ENCODE data around the gene LGALSL. TPM values are rescaled to one million over a fixed set of nuclear protein-coding genes. Genes with fewer than 3 reads are reported as not detected.

Gene LGALSL
- total RNA-seq, 1 experiment from 2014 or later = 7.4 TPM

- BruUV-seq (replicated peaks) = no TSS peak
- no peak for DNase-seq (ENCODE audit: low spot score)
- no peaks in the 10 kb centered on the region for H3K27me3 ChIP-seq (replicated peaks; ENCODE audit: insufficient read depth, low read depth, low read length, poor library complexity)
- no peak overlapping the region for H3K4me3 ChIP-seq (ENCODE audit: low read depth, low read length, poor library complexity, severe bottlenecking)
- no peak overlapping the region for H3K27ac ChIP-seq (ENCODE audit: low read depth, low read length, poor library complexity, severe bottlenecking)
- TF ChIP-seq CTCF (conservative IDR thresholded peaks at IDR 0.05; ENCODE audit: low read depth, low read length) (no peak), EZH2 (IDR thresholded peaks at IDR 0.05; ENCODE audit: borderline replicate concordance, low read depth, low read length, poor library complexity, severe bottlenecking) (no peak)
- intact Hi-C loops (cut with micrococcal nuclease; ENCODE audit: unreplicated experiment) = no loop called here
- ChIA-PET POLR2A (ENCODE audit: low non-redundant PET) (no interaction called here), CTCF (interaction anchor here (1.1 kb wide), 1 partner anchor 158 kb away, joined by 4 read pairs; no protein-coding TSS in a partner anchor)
- H3K9me3 ChIP-seq (ENCODE audit: low read depth, low read length, poor library complexity, severe bottlenecking) = no peaks in the 10 kb centered on the region
- H3K36me3 ChIP-seq (ENCODE audit: insufficient read depth, low read length, poor library complexity, severe bottlenecking) = no peaks in the 10 kb centered on the region
- no peaks in the 10 kb centered on the region for H3K4me1 ChIP-seq (ENCODE audit: insufficient read depth, low read length, poor library complexity, severe bottlenecking)
Measured at GRCh38 chr2:64489081-64489751, 35.3 kb downstream of the LGALSL start.

DNA sequence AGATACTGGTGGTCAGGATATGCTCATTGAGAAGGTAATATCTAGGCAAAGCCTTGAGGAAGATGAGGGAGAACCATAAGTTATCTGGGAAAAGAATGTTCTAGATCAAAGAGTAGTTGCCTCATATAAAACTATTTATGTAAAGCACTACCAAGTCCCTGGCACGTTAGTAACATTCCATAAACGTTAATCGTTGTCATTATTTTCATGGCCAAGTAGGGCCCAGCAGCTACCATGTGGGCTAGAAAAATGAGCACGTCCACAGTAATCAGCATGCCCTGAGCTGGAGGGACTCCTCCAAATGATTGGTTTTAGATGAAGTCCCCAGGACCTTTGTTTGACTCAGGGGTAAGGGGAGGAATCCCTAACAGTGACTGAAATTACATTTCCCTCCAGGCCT is 37.5 kb downstream of the LGALSL start:
- Histone ChIP-seq H3K36me3 (ENCODE audit: insufficient read depth, low read length, poor library complexity, severe bottlenecking) (no peaks in the 10 kb centered on the region), H3K4me3 (ENCODE audit: low read depth, low read length, poor library complexity, severe bottlenecking) (no peak overlapping the region), H3K4me1 (ENCODE audit: insufficient read depth, low read length, poor library complexity, severe bottlenecking) (no peaks in the 10 kb centered on the region), H3K9me3 (ENCODE audit: low read depth, low read length, poor library complexity, severe bottlenecking) (no peaks in the 10 kb centered on the region), H3K27ac (ENCODE audit: low read depth, low read length, poor library complexity, severe bottlenecking) (no peak overlapping the region), H3K27me3 (replicated peaks; ENCODE audit: insufficient read depth, low read depth, low read length, poor library complexity) (no peaks in the 10 kb centered on the region)
- TF ChIP-seq EZH2 (IDR thresholded peaks at IDR 0.05; ENCODE audit: borderline replicate concordance, low read depth, low read length, poor library complexity, severe bottlenecking) = no peak
- TF ChIP-seq CTCF (conservative IDR thresholded peaks at IDR 0.05; ENCODE audit: low read depth, low read length) = no peak
- no peak for DNase-seq (ENCODE audit: low spot score)
- ChIA-PET CTCF (no interaction called here), POLR2A (ENCODE audit: low non-redundant PET) (no interaction called here)
- intact Hi-C loops (cut with micrococcal nuclease; ENCODE audit: unreplicated experiment) = no loop called here
- no TSS peak for BruUV-seq (replicated peaks)

DNA sequence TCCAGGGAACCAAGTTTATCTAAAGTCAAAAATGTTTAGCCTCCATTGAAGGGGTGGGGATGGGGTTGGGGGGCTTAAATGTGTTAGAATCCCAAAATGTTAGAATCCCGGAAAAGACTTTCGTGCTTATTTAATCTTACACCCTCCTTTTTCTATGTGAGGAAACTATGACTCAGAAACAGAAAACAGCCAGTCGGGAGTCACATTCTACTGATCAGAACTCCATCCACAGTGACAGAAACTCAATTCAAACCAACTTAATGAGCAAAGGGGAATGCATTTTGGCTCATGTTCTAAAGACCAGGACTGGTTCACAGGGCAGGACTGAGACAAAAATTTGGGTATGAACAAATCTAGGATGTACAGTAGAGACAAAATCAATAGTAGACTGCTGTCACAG is 38.3 kb downstream of the LGALSL start:
- no peak for DNase-seq (ENCODE audit: low spot score)
- Histone ChIP-seq H3K4me1 (ENCODE audit: insufficient read depth, low read length, poor library complexity, severe bottlenecking) (no peaks in the 10 kb centered on the region), H3K36me3 (ENCODE audit: insufficient read depth, low read length, poor library complexity, severe bottlenecking) (no peaks in the 10 kb centered on the region), H3K9me3 (ENCODE audit: low read depth, low read length, poor library complexity, severe bottlenecking) (no peaks in the 10 kb centered on the region), H3K27me3 (replicated peaks; ENCODE audit: insufficient read depth, low read depth, low read length, poor library complexity) (no peaks in the 10 kb centered on the region), H3K27ac (ENCODE audit: low read depth, low read length, poor library complexity, severe bottlenecking) (no peak overlapping the region), H3K4me3 (ENCODE audit: low read depth, low read length, poor library complexity, severe bottlenecking) (no peak overlapping the region)
- TF ChIP-seq EZH2 (IDR thresholded peaks at IDR 0.05; ENCODE audit: borderline replicate concordance, low read depth, low read length, poor library complexity, severe bottlenecking) (no peak), CTCF (conservative IDR thresholded peaks at IDR 0.05; ENCODE audit: low read depth, low read length) (no peak)
- intact Hi-C loops (cut with micrococcal nuclease; ENCODE audit: unreplicated experiment) = no loop called here
- ChIA-PET CTCF (no interaction called here), POLR2A (ENCODE audit: low non-redundant PET) (no interaction called here)
- BruUV-seq (replicated peaks) = no TSS peak
